ENCODE measurements around the gene HOXB5. TPM values are rescaled to one million over a fixed set of nuclear protein-coding genes. Genes with fewer than 3 reads are reported as not detected.

The HOXB5 gene
- total RNA-seq, 1 experiment from 2014 or later = not detected

- no peak overlapping the region for H2AFZ ChIP-seq (ENCODE audit: low read length)
- no peaks in the 10 kb centered on the region for H3K79me2 ChIP-seq (ENCODE audit: insufficient read depth, low read length)
- H2BK20ac ChIP-seq (ENCODE audit: low read depth, low read length, poor library complexity, severe bottlenecking) = no peak overlapping the region
- H2AK5ac ChIP-seq (ENCODE audit: insufficient read length, low read length) = no peak overlapping the region
- H3K14ac ChIP-seq (ENCODE audit: insufficient read depth, low read length) = no peak overlapping the region
- no peak overlapping the region for H3T11ph ChIP-seq (ENCODE audit: low read length)
- Mint-ChIP-seq H3K9me3 (peaks cover 5 to 15% of the 10 kb centered on the region in 2 experiments; a peak in 2 of 5 replicates), H3K36me3 (ENCODE audit: insufficient read depth in 1 of 3, low read depth in 3 of 3) (no peaks in the 10 kb centered on the region), H3K4me3 (no peak overlapping the region), H3K4me1 (peaks cover 4 to 29% of the 10 kb centered on the region in 2 experiments), H3K27ac (no peak overlapping the region), H3K27me3 (ENCODE audit: low read depth) (peaks cover 100% of the 10 kb centered on the region)
- H4K20me1 ChIP-seq (ENCODE audit: control insufficient read depth, insufficient read depth, insufficient read length) = no peaks in the 10 kb centered on the region
- no peak overlapping the region for H3K27ac ChIP-seq (ENCODE audit: insufficient read length, low read depth, low read length)
- no peak overlapping the region for H4K91ac ChIP-seq (ENCODE audit: insufficient read length, low read depth, low read length)
- no peaks in the 10 kb centered on the region for H3K9me3 ChIP-seq (ENCODE audit: control insufficient read depth, low read depth, low read length)
- no peak overlapping the region for H2BK120ac ChIP-seq (ENCODE audit: low read depth, low read length, poor library complexity, severe bottlenecking)
- no peak overlapping the region for H4K8ac ChIP-seq (replicated peaks; ENCODE audit: insufficient read length, low read depth, low read length)
- H3K23ac ChIP-seq (ENCODE audit: insufficient read length, low read depth, low read length) = no peak overlapping the region
- H3K4ac ChIP-seq (ENCODE audit: low read depth, low read length) = no peak overlapping the region
- DNase-seq = no peak
- H2BK5ac ChIP-seq (ENCODE audit: insufficient read length, low read length) = no peak overlapping the region
- H3K9ac ChIP-seq (ENCODE audit: extremely low read depth, insufficient read length, low read length) = no peak overlapping the region
- H2BK15ac ChIP-seq (ENCODE audit: low read depth, low read length) = no peak overlapping the region
- no peak for TF ChIP-seq CTCF (conservative IDR thresholded peaks at IDR 0.05)
- no peak overlapping the region for H2BK12ac ChIP-seq (ENCODE audit: insufficient read length, low read depth, low read length)
- no peaks in the 10 kb centered on the region for H3K23me2 ChIP-seq (ENCODE audit: insufficient read length, low read depth, low read length, poor library complexity, severe bottlenecking)
- no peak overlapping the region for H3K18ac ChIP-seq (ENCODE audit: insufficient read length, low read depth, low read length)
- no peaks in the 10 kb centered on the region for H3K4me1 ChIP-seq (ENCODE audit: insufficient read depth, low read length)
- no peak overlapping the region for H3K56ac ChIP-seq (ENCODE audit: insufficient read length, low read depth, low read length)
- no CpG with 5 or more reads among the region's 14 CpGs for WGBS (ENCODE audit: extremely low coverage, insufficient read length, low lambda C conversion rate)
- no peak overlapping the region for H3K4me2 ChIP-seq (ENCODE audit: insufficient read depth, insufficient read length, low read length)
- no peak overlapping the region for H4K5ac ChIP-seq (ENCODE audit: insufficient read length, low read depth, low read length)
- peaks cover 99% of the 10 kb centered on the region for H3K27me3 ChIP-seq (ENCODE audit: insufficient read depth, low read length)
- no peaks in the 10 kb centered on the region for H3K79me1 ChIP-seq (ENCODE audit: insufficient read depth, low read depth, low read length, poor library complexity, severe bottlenecking)
Observed at GRCh38 chr17:48592577-48592976, 1.0 kb downstream of the HOXB5 start.
